Ammon's horn (tissue), 1 donor: ENCODE results near the gene CYP2A13.
"Not testable (repeated sequence)": the region's sequence is repeated elsewhere in the genome, so short reads cannot be mapped to it uniquely, and the experiment has no call there.

ENCODE experiments used
- DNase-seq: peaks from one replicate; pipeline ENCODE4 v3.0.0-alpha.2; 2016; ENCODE audit warnings: low spot score

The CYP2A13 gene

DNA sequence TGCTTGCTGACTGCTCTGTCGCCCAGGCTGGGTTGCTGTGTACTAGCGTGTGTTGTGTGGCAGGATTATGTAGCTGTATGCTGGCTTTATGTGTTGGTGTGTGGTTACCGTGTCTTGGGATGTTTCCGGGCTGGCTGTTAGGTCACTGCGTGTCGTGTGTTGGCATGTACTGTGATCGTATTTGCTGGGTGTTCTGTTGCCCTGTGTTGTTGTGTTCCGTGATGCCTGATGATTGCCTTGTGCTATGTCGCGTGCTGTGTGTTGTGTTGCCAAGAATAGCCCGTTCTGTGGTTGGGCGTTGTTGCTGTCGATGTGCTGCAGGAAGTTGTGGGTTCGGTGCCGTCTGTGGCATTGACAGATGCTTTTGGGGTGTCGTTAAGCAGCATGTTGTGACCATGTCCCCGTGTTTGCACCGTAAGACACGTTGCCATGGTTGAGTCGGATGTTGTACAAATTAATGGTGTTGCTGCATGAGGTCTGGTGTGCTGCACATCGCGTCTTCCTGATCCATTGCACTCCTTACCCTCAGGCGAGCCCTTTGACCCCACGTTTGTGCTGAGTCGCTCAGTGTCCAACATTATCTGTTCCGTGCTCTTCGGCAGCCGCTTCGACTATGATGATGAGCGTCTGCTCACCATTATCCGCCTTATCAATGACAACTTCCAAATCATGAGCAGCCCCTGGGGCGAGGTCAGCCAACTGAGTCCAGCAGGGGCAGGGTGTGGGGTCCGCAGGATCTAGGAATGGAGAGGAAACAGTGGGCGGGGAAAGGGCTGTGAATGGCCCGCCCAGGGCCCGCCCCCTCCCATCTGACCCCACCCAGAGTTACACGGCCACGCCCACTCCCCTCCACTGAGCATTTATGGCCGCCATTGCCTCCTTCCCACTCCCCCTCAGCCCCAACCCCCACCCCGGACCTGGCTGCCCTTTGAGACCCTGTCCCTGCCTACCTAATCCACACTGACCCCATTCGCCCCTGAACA lies 33.0 kb downstream of the CYP2A13 start:
- DNase-seq, result not testable (repeated sequence)

- not testable (repeated sequence) for DNase-seq
Observed at GRCh38 chr19:41122846-41123245, 34.6 kb downstream of the CYP2A13 start.

DNA sequence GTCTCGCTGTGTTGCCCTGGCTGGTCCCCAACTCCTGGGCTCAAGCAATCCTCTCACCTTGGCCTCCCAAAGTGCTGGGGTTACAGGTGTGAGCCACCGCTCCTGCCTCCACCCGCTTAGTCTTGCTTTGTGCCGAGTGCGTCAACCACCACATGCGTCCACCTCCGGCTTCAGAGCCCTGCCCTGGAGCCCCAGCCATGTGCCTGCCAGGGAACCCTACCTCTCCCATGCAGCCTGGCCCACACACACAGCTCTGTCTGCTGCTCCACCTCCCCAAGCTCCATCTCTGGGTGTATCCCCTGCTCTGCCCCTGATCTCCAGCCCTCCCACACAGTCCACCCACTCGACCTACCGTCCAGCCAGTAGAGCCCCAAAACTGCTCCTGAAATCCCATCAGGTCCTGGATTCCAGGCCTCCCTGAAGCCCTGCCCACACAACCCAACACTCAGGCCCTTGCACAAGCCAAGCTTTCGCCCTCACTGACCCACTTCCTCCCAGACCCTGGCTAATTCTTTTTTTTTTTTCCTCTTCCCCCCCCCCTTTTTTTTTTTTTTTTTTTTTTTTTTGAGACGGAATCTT lies 35.6 kb downstream of the CYP2A13 start:
- DNase-seq, result no peak

DNA sequence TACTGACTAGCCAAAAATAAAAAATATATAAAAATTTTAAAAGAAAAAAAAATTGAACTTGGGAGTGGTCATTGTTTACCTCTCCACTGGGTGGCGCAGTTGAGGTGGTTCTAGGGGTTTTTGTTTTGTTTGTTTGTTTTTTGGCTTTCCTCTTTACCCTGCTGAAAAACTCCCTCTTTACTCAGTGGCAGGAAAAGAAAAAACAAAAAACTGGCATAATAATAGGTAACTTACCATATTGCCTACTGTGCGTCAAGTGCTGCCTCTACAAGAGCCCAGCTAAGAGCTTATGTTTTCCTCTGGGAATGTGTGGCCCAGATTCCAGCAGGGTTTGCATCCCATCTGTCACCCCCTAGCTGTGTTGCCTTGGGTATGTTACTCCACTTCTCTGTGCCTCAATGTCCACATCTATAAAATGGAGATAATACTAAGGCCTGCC lies 38.5 kb downstream of the CYP2A13 start:
- DNase-seq, result not testable (repeated sequence)

- not testable (repeated sequence) for DNase-seq
Observed at GRCh38 chr19:41127362-41127761, 39.1 kb downstream of the CYP2A13 start.

DNA sequence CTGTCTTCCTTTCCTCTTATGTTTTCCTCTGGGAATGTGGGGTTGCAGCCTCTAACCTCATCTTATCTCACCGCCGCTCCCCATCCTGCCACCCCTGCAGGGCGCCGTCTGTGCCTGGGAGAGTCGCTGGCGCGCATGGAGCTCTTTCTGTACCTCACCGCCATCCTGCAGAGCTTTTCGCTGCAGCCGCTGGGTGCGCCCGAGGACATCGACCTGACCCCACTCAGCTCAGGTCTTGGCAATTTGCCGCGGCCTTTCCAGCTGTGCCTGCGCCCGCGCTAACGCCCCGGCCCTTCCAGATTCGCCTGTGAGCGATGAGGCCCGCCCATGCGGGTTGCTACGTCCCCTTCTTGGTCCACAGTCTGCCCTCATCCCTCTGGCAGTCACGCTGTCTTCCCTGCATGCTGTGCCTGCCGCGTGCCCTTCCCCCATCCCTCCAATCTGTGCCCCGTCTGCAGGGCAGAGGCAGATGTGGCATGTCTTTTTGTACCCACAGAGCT lies 39.6 kb downstream of the CYP2A13 start:
- DNase-seq, result peak; percentile 18

GRCh38 chr19:41128692-41129091 lies 40.4 kb downstream of the CYP2A13 start:
- DNase-seq, result no peak

GRCh38 chr19:41131186-41131585 lies 42.9 kb downstream of the CYP2A13 start:
- DNase-seq, result no peak

DNA sequence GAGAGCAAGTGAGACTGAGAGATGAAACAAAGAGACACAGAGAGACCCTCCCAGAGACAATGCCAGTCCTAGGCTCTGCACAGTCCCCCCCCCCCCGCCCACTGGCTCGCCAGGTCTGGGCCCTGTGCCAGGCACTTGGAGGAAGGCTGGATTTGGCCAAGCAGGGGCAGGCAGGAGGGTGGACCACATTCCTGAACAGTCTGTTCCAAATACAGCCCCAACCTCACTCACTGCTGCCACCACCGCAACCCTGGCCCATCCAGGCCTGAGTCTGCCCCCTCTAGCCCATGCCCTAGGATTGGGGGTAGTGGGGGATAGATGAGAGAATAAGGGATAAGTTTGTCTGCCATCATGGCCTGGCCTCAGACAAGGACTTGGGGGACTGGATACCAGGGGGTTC lies 45.0 kb downstream of the CYP2A13 start:
- DNase-seq, result no peak

DNA sequence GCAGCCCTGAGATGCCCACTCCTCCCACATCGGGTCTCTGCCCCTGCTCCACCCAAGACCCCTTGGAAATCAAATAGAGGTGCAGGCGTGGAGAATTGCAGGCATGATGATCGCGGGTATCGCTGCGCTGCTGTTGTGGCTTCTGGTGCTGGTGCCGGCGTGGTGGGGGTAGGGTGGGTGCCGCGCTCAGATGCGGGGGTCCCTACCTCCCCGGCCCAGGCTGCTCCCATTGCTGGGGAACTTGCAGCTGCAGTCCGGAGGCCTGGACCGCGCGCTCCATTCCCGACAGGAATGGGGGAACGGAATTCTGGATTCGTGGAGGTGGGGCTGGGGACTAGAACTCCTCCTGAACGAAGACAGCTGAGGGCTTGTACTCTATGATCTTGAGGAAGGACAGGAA lies 46.4 kb downstream of the CYP2A13 start:
- DNase-seq, result no peak

GRCh38 chr19:41135390-41136384 lies 47.4 kb downstream of the CYP2A13 start:
- DNase-seq, result peak; percentile 45

DNA sequence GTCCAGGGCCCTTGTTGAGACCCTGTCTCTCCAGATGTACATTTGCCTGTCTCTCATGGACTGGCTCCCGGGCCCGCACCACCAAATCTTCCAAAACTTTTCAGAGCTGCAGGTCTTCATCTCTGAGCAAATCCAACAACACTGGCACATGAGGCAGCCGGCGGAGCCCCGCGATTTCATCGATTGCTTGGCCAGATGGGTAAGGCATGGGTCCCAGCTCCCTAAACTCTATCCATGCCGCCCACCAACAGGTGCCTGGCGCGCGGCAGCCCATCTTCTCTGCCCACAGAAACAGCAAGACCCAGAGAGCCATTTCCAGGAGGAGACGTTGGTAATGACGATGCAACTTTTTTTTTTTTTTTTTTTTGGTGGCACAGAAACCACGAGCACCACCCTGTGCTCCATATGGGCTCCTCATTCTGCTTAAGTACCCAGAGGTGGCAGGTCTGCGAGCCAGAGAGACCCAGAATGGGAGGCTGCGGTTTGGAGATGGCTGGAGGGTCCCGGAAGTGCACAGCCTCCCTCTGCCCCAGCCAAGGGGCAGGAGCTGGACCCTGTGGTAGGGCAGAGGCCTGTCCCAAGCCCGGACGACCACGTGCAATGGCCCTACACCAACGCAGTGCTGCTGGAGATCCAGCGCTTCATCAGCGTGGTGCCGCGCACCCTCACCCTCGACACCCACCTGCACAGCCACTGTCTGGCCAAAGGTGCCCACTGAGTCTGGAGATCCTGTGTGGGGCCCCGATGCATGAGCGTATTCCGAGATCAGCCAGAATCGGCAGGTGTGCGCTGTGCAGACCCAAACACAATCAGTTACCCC lies 48.6 kb downstream of the CYP2A13 start:
- DNase-seq, result no peak

GRCh38 chr19:41144403-41144802 lies 56.2 kb downstream of the CYP2A13 start:
- peak; percentile 82 for DNase-seq
